Measurements from ENCODE around the gene TSPYL2.

TSPYL2 gene

GRCh38 chrX:53080628-53081580 lies 1.3 kb upstream of the TSPYL2 start:
- DNase-seq: no peak

- no peak for DNase-seq
Measured at GRCh38 chrX:53082773-53083616, 828 bp downstream of the TSPYL2 start.

GRCh38 chrX:53084043-53084570 lies 1.9 kb downstream of the TSPYL2 start:
- DNase-seq: no peak

- DNase-seq: no peak
Measured at GRCh38 chrX:53084863-53085262, 2.7 kb downstream of the TSPYL2 start.

GRCh38 chrX:53085661-53086229 lies 3.6 kb downstream of the TSPYL2 start:
- DNase-seq: no peak

GRCh38 chrX:53086464-53086863 lies 4.3 kb downstream of the TSPYL2 start:
- no peak for DNase-seq

GRCh38 chrX:53087388-53087831 lies 5.2 kb downstream of the TSPYL2 start:
- no peak for DNase-seq

- peak; percentile 78 for DNase-seq
Measured at GRCh38 chrX:53088136-53088974, 6.2 kb downstream of the TSPYL2 start.

- DNase-seq: peak; percentile 22
Measured at GRCh38 chrX:53089224-53089842, 7.2 kb downstream of the TSPYL2 start.

GRCh38 chrX:53089925-53090324 lies 7.8 kb downstream of the TSPYL2 start:
- DNase-seq: no peak

GRCh38 chrX:53091354-53091753 lies 9.2 kb downstream of the TSPYL2 start:
- DNase-seq: no peak

- peak; percentile 70 for DNase-seq
Measured at GRCh38 chrX:53093177-53093655, 11.0 kb downstream of the TSPYL2 start.

- DNase-seq: peak; percentile 93
Measured at GRCh38 chrX:53093748-53094581, 11.8 kb downstream of the TSPYL2 start, which contains the start of gene KANTR. Gene KANTR, plus strand, starts transcription at chrX:53094142. Its CDS starts 30,131 bp downstream, at chrX:53124273.

- no peak for DNase-seq
Measured at GRCh38 chrX:53094582-53094905, 12.4 kb downstream of the TSPYL2 start.

- DNase-seq: no peak
Measured at GRCh38 chrX:53095796-53096195, 13.6 kb downstream of the TSPYL2 start.

GRCh38 chrX:53114864-53115549 lies 32.8 kb downstream of the TSPYL2 start:
- no peak for DNase-seq

- no peak for DNase-seq
Measured at GRCh38 chrX:53115550-53115874, 33.3 kb downstream of the TSPYL2 start.

GRCh38 chrX:53116101-53116500 lies 33.9 kb downstream of the TSPYL2 start:
- DNase-seq: no peak

- DNase-seq: no peak
Measured at GRCh38 chrX:53122013-53122412, 39.8 kb downstream of the TSPYL2 start.

- no peak for DNase-seq
Measured at GRCh38 chrX:53125506-53125905, 43.3 kb downstream of the TSPYL2 start.

All from COR-L47 (cell line).